ENCODE measurements around the gene SENP8.

GRCh38 chr15:72130272-72130671 is 12.1 kb downstream of the SENP8 start:
- no peak for TF ChIP-seq CTCF (IDR thresholded peaks at IDR 0.05)
- TF ChIP-seq POLR2A (IDR thresholded peaks at IDR 0.05) = no peak
